ENCODE measurements around the gene LARGE2.

LARGE2 gene

DNA sequence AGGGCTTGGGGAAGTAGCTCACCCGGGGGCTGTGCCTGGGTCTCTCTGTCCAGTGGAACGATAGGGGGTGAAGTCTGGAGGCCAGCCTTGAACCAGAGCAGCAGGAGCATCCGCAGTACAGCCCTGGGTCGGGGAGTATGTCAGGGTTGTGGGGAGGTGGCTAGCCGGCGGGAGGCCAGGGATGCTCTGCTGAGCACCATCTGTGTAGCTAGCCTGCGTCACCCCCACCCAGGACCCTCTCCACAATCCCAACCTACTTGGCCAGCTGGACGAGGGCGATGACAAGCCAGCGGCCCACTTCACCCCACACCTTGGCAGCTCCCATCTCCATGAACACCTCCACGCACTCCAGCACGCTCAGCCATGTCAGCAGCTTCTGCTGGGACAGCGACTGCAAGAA is 7.0 kb upstream of the LARGE2 start (continued):
- TF ChIP-seq, protein P1, sequence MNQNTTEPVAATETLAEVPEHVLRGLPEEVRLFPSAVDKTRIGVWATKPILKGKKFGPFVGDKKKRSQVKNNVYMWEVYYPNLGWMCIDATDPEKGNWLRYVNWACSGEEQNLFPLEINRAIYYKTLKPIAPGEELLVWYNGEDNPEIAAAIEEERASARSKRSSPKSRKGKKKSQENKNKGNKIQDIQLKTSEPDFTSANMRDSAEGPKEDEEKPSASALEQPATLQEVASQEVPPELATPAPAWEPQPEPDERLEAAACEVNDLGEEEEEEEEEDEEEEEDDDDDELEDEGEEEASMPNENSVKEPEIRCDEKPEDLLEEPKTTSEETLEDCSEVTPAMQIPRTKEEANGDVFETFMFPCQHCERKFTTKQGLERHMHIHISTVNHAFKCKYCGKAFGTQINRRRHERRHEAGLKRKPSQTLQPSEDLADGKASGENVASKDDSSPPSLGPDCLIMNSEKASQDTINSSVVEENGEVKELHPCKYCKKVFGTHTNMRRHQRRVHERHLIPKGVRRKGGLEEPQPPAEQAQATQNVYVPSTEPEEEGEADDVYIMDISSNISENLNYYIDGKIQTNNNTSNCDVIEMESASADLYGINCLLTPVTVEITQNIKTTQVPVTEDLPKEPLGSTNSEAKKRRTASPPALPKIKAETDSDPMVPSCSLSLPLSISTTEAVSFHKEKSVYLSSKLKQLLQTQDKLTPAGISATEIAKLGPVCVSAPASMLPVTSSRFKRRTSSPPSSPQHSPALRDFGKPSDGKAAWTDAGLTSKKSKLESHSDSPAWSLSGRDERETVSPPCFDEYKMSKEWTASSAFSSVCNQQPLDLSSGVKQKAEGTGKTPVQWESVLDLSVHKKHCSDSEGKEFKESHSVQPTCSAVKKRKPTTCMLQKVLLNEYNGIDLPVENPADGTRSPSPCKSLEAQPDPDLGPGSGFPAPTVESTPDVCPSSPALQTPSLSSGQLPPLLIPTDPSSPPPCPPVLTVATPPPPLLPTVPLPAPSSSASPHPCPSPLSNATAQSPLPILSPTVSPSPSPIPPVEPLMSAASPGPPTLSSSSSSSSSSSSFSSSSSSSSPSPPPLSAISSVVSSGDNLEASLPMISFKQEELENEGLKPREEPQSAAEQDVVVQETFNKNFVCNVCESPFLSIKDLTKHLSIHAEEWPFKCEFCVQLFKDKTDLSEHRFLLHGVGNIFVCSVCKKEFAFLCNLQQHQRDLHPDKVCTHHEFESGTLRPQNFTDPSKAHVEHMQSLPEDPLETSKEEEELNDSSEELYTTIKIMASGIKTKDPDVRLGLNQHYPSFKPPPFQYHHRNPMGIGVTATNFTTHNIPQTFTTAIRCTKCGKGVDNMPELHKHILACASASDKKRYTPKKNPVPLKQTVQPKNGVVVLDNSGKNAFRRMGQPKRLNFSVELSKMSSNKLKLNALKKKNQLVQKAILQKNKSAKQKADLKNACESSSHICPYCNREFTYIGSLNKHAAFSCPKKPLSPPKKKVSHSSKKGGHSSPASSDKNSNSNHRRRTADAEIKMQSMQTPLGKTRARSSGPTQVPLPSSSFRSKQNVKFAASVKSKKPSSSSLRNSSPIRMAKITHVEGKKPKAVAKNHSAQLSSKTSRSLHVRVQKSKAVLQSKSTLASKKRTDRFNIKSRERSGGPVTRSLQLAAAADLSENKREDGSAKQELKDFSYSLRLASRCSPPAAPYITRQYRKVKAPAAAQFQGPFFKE (tag by site-specific recombination; IDR thresholded peaks at IDR 0.05; ENCODE audit: borderline replicate concordance) = no peak
- TF ChIP-seq ZNF391 (tag by site-specific recombination; IDR thresholded peaks at IDR 0.05; ENCODE audit: borderline replicate concordance, low read depth) = no peak

DNA sequence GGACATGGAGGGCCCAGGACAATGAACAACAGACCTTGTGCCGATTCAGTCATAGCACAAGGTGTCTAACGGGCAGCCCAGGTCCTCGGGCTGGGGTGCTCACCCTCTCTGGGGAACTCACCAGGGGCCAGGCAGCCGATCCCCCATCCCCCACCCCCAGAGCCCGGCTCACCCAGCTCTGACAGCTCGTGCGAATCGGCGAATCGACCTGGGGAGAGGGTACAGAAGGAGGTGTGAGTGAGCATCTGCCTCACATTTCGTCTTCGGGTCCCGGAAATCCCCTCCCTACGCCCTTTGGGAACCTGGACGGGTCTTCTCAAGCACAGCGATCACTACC is 5.2 kb upstream of the LARGE2 start:
- H3K9me3 ChIP-seq (ENCODE audit: control insufficient read depth, insufficient read depth, low read depth, low read length) = no peaks in the 10 kb centered on the region
- peaks cover 0 to 35% of the 10 kb centered on the region in 2 experiments; a peak in 2 of 3 replicates for H3K36me3 ChIP-seq (ENCODE audit: control insufficient read depth in 2 of 2, insufficient read depth in 1 of 2, low read length in 2 of 2)
- H3K27ac ChIP-seq (ENCODE audit: extremely low read depth, low read depth, low read length) = peak overlapping the region; percentile 46; the same call in 1 of the 2 replicates
- no peaks in the 10 kb centered on the region; the same call in 1 of the 2 replicates for H3K4me1 ChIP-seq (ENCODE audit: control insufficient read depth, insufficient read depth, low read length)
- ChIA-PET CTCF (interaction anchor here (0.7 to 2.0 kb wide), 4 partner anchors 45 to 89 kb away, joined by 3 to 7 read pairs (median 4); no protein-coding TSS in a partner anchor), POLR2A (interaction anchor here (0.9 to 2.1 kb wide), 7 partner anchors 10 to 320 kb away, joined by 3 to 10 read pairs (median 4); partner anchors contain the start of gene FREY1)
- H3K4me3 ChIP-seq (ENCODE audit: low read depth, low read length) = peak overlapping the region; percentile 96
- no peak for TF ChIP-seq ZNF114 (tag by site-specific recombination; IDR thresholded peaks at IDR 0.05)
- no peak for TF ChIP-seq ZSCAN23 (tag by site-specific recombination; IDR thresholded peaks at IDR 0.05)
- TF ChIP-seq ZNF626 (tag by site-specific recombination; IDR thresholded peaks at IDR 0.05) = no peak
- no peak for TF ChIP-seq ZIC2 (tag by site-specific recombination; IDR thresholded peaks at IDR 0.05)
- TF ChIP-seq ZNF140 (tag by site-specific recombination; IDR thresholded peaks at IDR 0.05) = no peak
- TF ChIP-seq ZNF138 (tag by site-specific recombination; IDR thresholded peaks at IDR 0.05; ENCODE audit: borderline replicate concordance) = no peak
- no peak for TF ChIP-seq ZNF292 (tag by site-specific recombination; IDR thresholded peaks at IDR 0.05; ENCODE audit: borderline replicate concordance, low read depth)
- TF ChIP-seq ZNF23 (tag by site-specific recombination; IDR thresholded peaks at IDR 0.05; ENCODE audit: borderline replicate concordance) = no peak
- TF ChIP-seq ZNF391 (tag by site-specific recombination; IDR thresholded peaks at IDR 0.05; ENCODE audit: borderline replicate concordance, low read depth) = no peak
- no peak for TF ChIP-seq KLF8 (tag by site-specific recombination; IDR thresholded peaks at IDR 0.05)
- TF ChIP-seq ZNF510 (tag by site-specific recombination; IDR thresholded peaks at IDR 0.05; ENCODE audit: insufficient replicate concordance) = no peak
- TF ChIP-seq ZNF837 (tag by site-specific recombination; IDR thresholded peaks at IDR 0.05) = no peak

DNA sequence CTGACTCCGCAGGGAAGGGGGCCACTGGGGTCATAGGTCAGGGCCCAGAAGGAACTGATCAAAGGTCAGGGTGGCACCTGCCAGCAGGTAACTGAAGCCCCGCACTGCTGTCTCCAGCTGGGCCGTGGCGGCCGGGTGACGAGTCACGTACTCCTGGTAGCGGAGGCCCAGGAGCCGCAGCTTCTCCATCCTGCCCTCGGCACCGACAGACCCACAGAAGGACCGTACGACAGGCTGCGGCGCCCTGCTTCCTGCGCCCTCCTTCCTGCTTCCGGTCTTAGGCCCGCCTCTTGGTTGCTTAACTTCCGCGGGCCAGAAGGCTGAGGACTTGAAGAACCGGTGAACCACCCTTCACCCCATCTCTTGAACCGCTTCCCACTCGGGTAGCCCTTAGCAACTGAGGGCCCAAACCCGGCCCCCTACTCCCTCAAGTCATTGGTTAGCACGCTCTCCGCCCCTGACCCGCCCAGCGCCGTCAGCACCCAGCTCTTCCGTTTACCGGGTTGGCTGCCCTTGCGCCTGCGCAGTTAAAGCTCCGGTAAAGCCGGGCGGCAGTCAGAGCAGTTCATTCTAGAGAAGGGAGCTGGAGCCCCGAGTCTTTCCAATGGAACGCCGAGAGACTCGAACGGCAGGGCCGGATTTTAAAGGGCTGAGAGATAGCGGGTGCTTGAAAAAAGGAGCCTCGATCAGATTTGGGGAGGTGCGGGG is 4.7 kb upstream of the LARGE2 start, which contains the start of gene PEX16:
PEX16 (minus strand) TSS at position 255 of the 708 bp plus-strand sequence; CDS start at position 189, 66 bp downstream.
- H3K4me1 ChIP-seq (ENCODE audit: control insufficient read depth, insufficient read depth, low read length) = no peaks in the 10 kb centered on the region; the same call in 1 of the 2 replicates
- ChIA-PET CTCF (interaction anchor here (0.6 to 2.0 kb wide), 10 partner anchors 9 to 462 kb away, joined by 3 to 7 read pairs (median 3); no protein-coding TSS in a partner anchor), POLR2A (interaction anchor here (0.6 to 2.1 kb wide), 18 partner anchors 9 to 1272 kb away, joined by 3 to 10 read pairs (median 4); partner anchors contain the start of genes CRY2, FREY1 and PHF21A)
- H3K9me3 ChIP-seq (ENCODE audit: control insufficient read depth, insufficient read depth, low read depth, low read length) = no peaks in the 10 kb centered on the region
- peak within 1 kb of the TSS; percentile 46 for H3K27ac ChIP-seq (ENCODE audit: extremely low read depth, low read depth, low read length)
- H3K36me3 ChIP-seq (ENCODE audit: control insufficient read depth in 2 of 2, insufficient read depth in 1 of 2, low read length in 2 of 2) = peaks cover 0 to 35% of the 10 kb centered on the region in 2 experiments; a peak in 1 of 3 replicates
- H3K4me3 ChIP-seq (ENCODE audit: low read depth, low read length) = peak within 1 kb of the TSS; percentile 96
- 0 out of 2 replicates have a peak, but pooled peaks have one; percentile 19 for TF ChIP-seq ZNF501 (tag by site-specific recombination; IDR thresholded peaks at IDR 0.05)
- 0 out of 2 replicates have a peak, but pooled peaks have one; percentile 15 for TF ChIP-seq ZNF2 (tag by site-specific recombination; IDR thresholded peaks at IDR 0.05)
- TF ChIP-seq ZNF670 (tag by site-specific recombination; IDR thresholded peaks at IDR 0.05; ENCODE audit: low read depth) = no peak
- TF ChIP-seq GLI2 (tag by site-specific recombination; IDR thresholded peaks at IDR 0.05; ENCODE audit: borderline replicate concordance, low read depth) = no peak
- peak; percentile 96 for TF ChIP-seq ZBTB17 (tag by site-specific recombination; IDR thresholded peaks at IDR 0.05)
- TF ChIP-seq ZNF341 (tag by site-specific recombination; IDR thresholded peaks at IDR 0.05; ENCODE audit: low read depth) = peak; percentile 89
- peak; percentile 98 for TF ChIP-seq KLF10 (tag by site-specific recombination; IDR thresholded peaks at IDR 0.05)
- TF ChIP-seq ZNF112 (tag by site-specific recombination; IDR thresholded peaks at IDR 0.05) = no peak
- TF ChIP-seq SP2 (tag by site-specific recombination; IDR thresholded peaks at IDR 0.05) = peak; percentile 94
- TF ChIP-seq, protein P2, sequence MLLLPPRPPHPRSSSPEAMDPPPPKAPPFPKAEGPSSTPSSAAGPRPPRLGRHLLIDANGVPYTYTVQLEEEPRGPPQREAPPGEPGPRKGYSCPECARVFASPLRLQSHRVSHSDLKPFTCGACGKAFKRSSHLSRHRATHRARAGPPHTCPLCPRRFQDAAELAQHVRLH (tag by site-specific recombination; IDR thresholded peaks at IDR 0.05) = peak; percentile 99
- no peak for TF ChIP-seq ZNF843 (tag by site-specific recombination; IDR thresholded peaks at IDR 0.05)
- TF ChIP-seq ZNF629 (tag by site-specific recombination; IDR thresholded peaks at IDR 0.05) = 0 out of 2 replicates have a peak, but pooled peaks have one; percentile 27
- TF ChIP-seq, protein P3, sequence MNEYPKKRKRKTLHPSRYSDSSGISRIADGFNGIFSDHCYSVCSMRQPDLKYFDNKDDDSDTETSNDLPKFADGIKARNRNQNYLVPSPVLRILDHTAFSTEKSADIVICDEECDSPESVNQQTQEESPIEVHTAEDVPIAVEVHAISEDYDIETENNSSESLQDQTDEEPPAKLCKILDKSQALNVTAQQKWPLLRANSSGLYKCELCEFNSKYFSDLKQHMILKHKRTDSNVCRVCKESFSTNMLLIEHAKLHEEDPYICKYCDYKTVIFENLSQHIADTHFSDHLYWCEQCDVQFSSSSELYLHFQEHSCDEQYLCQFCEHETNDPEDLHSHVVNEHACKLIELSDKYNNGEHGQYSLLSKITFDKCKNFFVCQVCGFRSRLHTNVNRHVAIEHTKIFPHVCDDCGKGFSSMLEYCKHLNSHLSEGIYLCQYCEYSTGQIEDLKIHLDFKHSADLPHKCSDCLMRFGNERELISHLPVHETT (tag by site-specific recombination; IDR thresholded peaks at IDR 0.05) = no peak
